ENCODE measurements around the gene OSTC. TPM values are rescaled to one million over a fixed set of nuclear protein-coding genes. Genes with fewer than 3 reads are reported as not detected.

Gene OSTC
- total RNA-seq, 1 donor from 2014 or later, result 105 TPM

DNA sequence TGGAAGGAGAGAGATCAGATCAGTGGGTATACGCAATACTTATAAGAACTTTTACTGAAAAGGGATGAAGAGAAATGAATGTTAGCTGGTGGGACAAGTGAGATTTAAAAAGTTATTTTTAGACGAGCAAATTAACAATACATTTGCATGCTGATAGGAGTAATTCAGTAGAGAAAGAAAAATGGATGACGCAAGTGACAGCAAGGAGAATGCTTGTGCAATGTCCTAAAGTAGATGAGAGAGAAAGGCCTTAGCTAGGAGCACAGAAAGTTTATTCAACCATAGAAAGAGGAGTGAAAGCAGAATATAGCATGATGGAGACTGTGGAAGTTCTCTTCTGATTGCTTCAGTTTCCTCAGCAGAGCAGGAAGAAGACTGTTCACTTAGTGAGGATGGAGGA is 45.8 kb downstream of the OSTC start:
- no peak overlapping the region for H3K27ac ChIP-seq
- peaks cover 7% of the 10 kb centered on the region for H3K4me1 ChIP-seq
- H3K9me3 ChIP-seq, result no peaks in the 10 kb centered on the region
- no peaks in the 10 kb centered on the region for H3K36me3 ChIP-seq
- H3K27me3 ChIP-seq, result no peaks in the 10 kb centered on the region
- H3K4me3 ChIP-seq, result no peak overlapping the region
- DNase-seq (ENCODE audit: extremely low spot score in 2 of 2), result no peak
- TF ChIP-seq POLR2AphosphoS5 (IDR thresholded peaks at IDR 0.05; ENCODE audit: insufficient read depth in 1 of 2, low read depth in 1 of 2) (no peak), POLR2A (IDR thresholded peaks at IDR 0.05) (no peak)
- TF ChIP-seq, protein P1, sequence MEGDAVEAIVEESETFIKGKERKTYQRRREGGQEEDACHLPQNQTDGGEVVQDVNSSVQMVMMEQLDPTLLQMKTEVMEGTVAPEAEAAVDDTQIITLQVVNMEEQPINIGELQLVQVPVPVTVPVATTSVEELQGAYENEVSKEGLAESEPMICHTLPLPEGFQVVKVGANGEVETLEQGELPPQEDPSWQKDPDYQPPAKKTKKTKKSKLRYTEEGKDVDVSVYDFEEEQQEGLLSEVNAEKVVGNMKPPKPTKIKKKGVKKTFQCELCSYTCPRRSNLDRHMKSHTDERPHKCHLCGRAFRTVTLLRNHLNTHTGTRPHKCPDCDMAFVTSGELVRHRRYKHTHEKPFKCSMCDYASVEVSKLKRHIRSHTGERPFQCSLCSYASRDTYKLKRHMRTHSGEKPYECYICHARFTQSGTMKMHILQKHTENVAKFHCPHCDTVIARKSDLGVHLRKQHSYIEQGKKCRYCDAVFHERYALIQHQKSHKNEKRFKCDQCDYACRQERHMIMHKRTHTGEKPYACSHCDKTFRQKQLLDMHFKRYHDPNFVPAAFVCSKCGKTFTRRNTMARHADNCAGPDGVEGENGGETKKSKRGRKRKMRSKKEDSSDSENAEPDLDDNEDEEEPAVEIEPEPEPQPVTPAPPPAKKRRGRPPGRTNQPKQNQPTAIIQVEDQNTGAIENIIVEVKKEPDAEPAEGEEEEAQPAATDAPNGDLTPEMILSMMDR (IDR thresholded peaks at IDR 0.05), result no peak
- intact Hi-C loops (cut with DNase I), result no loop called here

DNA sequence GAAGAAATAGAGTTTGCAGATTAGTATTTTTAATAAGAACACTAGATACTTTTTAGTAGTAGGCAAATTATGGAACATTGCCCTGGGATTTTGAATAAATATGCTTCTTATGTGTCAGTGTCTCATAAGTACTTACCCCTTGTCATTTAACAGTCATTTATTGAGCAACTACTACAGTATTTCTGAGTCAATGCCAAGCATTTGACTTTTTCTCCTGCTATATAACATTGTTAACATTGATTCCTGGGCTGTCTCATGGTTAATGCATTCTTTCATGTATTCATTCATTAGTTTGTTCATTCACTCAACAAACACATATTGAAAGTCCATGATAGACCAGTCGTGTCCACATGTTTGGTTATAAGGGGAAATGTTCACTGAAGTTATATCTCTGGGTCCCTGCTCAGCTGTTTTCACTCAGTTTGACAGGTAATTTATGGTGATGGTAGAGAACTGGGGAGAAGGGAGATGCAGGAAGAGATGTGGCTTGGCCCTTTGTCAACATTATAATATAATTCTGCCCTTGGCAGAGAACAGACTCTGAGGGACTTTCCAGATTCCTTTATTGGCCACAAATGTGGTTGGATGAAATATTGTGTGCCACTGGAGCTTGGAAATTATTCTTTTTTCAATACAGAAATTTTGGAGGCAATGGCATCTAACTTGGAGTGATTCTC is 49.8 kb downstream of the OSTC start:
- Histone ChIP-seq H3K27ac (no peak overlapping the region), H3K4me3 (no peak overlapping the region), H3K4me1 (peaks cover 7% of the 10 kb centered on the region), H3K36me3 (no peaks in the 10 kb centered on the region), H3K9me3 (no peaks in the 10 kb centered on the region), H3K27me3 (no peaks in the 10 kb centered on the region)
- TF ChIP-seq POLR2A (IDR thresholded peaks at IDR 0.05) (no peak), POLR2AphosphoS5 (IDR thresholded peaks at IDR 0.05; ENCODE audit: insufficient read depth in 1 of 2, low read depth in 1 of 2) (no peak)
- TF ChIP-seq, protein P1 (IDR thresholded peaks at IDR 0.05), result no peak
- intact Hi-C loops (cut with DNase I), result no loop called here
- DNase-seq (ENCODE audit: extremely low spot score in 2 of 2), result no peak

DNA sequence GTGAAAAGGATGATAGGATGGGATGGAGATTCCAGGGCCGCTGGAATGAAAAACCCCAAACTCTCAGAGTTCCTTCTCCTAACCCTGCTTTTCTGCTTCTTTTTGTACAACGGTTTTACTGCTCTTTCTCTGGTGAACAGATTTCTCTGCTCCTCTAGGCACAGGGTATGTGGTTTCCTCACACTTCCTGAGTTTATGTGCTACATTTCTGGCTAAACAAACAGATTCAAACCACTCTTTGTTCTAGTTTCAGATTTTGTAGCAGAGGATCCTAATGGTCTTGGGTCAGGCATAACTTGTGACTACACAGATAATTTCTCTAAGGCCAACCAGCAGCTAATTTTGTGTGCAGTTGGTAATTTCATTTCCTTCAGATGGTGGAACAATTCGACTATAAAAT is 52.6 kb downstream of the OSTC start:
- intact Hi-C loops (cut with DNase I), result no loop called here
- no peak overlapping the region for H3K27ac ChIP-seq
- no peaks in the 10 kb centered on the region for H3K9me3 ChIP-seq
- TF ChIP-seq, protein P1 (IDR thresholded peaks at IDR 0.05), result no peak
- TF ChIP-seq POLR2AphosphoS5 (IDR thresholded peaks at IDR 0.05; ENCODE audit: insufficient read depth in 1 of 2, low read depth in 1 of 2), result no peak
- TF ChIP-seq POLR2A (IDR thresholded peaks at IDR 0.05), result no peak
- no peak overlapping the region for H3K4me3 ChIP-seq
- peaks cover 7% of the 10 kb centered on the region for H3K4me1 ChIP-seq
- H3K27me3 ChIP-seq, result no peaks in the 10 kb centered on the region
- DNase-seq (ENCODE audit: extremely low spot score in 2 of 2), result no peak
- no peaks in the 10 kb centered on the region for H3K36me3 ChIP-seq

DNA sequence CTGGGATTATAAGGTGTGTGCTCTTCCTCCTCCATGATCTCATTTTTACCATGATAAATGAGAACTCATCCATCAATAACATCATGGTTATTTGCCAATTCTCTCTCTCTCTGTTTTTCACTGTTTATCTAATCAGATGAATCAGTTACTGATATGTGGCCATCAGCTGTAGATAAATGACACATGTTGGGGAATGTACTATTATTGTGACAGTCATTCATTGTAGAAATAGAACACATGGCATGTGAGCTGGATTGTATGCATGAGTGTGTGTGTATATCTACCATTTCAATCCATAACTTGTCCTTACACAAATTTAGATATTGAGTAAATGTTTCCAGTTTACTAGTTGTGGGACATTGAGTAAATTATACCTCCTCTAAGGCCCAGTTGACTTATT is 53.0 kb downstream of the OSTC start:
- Histone ChIP-seq H3K9me3 (no peaks in the 10 kb centered on the region), H3K27ac (no peak overlapping the region), H3K4me1 (peaks cover 7% of the 10 kb centered on the region), H3K27me3 (no peaks in the 10 kb centered on the region), H3K36me3 (no peaks in the 10 kb centered on the region), H3K4me3 (no peak overlapping the region)
- no peak for DNase-seq (ENCODE audit: extremely low spot score in 2 of 2)
- TF ChIP-seq POLR2A (IDR thresholded peaks at IDR 0.05) (no peak), POLR2AphosphoS5 (IDR thresholded peaks at IDR 0.05; ENCODE audit: insufficient read depth in 1 of 2, low read depth in 1 of 2) (no peak)
- TF ChIP-seq, protein P1 (IDR thresholded peaks at IDR 0.05), result no peak
- intact Hi-C loops (cut with DNase I), result no loop called here

DNA sequence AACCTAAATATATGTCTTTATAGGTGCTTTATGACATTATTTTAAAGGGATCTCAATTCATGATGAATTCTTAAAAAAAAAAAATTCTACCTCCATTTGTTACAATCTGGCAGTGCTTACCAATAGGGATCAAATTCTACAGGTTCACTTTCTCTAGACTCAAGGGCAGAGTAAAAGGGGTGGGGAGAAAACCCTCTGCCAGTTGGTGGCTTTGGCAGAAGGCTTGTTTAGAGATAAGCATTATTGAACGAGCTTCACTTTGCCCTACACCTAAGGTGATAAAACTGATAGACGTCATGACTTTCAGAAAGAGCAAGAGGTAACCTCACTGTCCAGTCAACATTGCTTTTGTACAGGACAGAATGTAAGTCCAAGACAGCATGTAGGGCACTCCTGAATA is 53.6 kb downstream of the OSTC start:
- TF ChIP-seq POLR2A (IDR thresholded peaks at IDR 0.05) (no peak), POLR2AphosphoS5 (IDR thresholded peaks at IDR 0.05; ENCODE audit: insufficient read depth in 1 of 2, low read depth in 1 of 2) (no peak)
- TF ChIP-seq, protein P1 (IDR thresholded peaks at IDR 0.05), result no peak
- Histone ChIP-seq H3K4me3 (no peak overlapping the region), H3K36me3 (no peaks in the 10 kb centered on the region), H3K4me1 (peaks cover 7% of the 10 kb centered on the region), H3K9me3 (no peaks in the 10 kb centered on the region), H3K27ac (no peak overlapping the region), H3K27me3 (no peaks in the 10 kb centered on the region)
- intact Hi-C loops (cut with DNase I), result no loop called here
- no peak for DNase-seq (ENCODE audit: extremely low spot score in 2 of 2)
